Pancreas (tissue), 10 donors: ENCODE data around the gene MAN2A1. TPM values are rescaled to one million over a fixed set of nuclear protein-coding genes. Genes with fewer than 3 reads are reported as not detected.
"Not testable (repeated sequence)": the region's sequence is repeated elsewhere in the genome, so short reads cannot be mapped to it uniquely, and the experiment has no call there.

ENCODE experiments used
- ATAC-seq, 4 donors: fragments of 200-7000 bp; cut with Tn5 transposase; one replicate each; pipeline versions ENCODE4 v1.8.0 to v1.9.1; 2020; ENCODE audit warnings: mild to moderate bottlenecking in 4 of 4, moderate library complexity in 4 of 4
- DNase-seq, 6 donors: peaks; one replicate each; pipeline ENCODE4 v3.0.0-alpha.2; 2020
- FAIRE-seq: peaks from 2 replicates; lab custom pipeline; 2012; peaks lifted over from hg19 to GRCh38; lab: Jason Lieb, UNC
- H3K27ac ChIP-seq, 4 donors: fragments of 200-600 bp; sonication (generic); 1 replicate in 3 of 4; 2 replicates in 1 of 4; pipeline versions ENCODE4 v1.5.0 to v1.8.0; 2020
- H3K27me3 ChIP-seq, 4 donors: fragments of 200-600 bp; one replicate each; pipeline ENCODE4 v1.8.0; 2021
- H3K36me3 ChIP-seq, 3 donors: fragments of 200-600 bp; sonication (generic) in 1 of 3; one replicate each; pipeline versions ENCODE4 v1.5.0 to v1.8.0; 2020 to 2021
- H3K4me1 ChIP-seq, 3 donors: fragments of 200-600 bp; one replicate each; pipeline ENCODE4 v1.8.0; 2021
- H3K4me3 ChIP-seq, 4 donors: fragments of 200-600 bp; sonication (generic) in 2 of 4; one replicate each; pipeline versions ENCODE4 v1.5.0 to v1.8.0; 2020 to 2021
- H3K9me3 ChIP-seq, 4 donors: fragments of 200-600 bp; one replicate each; pipeline ENCODE4 v1.8.0; 2021
- WGBS, 2 donors: extraction: QIAGEN DNeasy Blood & Tissue Kit; methylation state at CpG; one replicate each; pipeline ENCODE4 v1.1.7; 2013; 5-methylcytosine and 5-hydroxymethylcytosine counted together
- intact Hi-C, 3 donors: fragments of 100-400 bp; cut with DNase I; formaldehyde crosslinking; loops; one replicate each; pipeline versions ENCODE4 v1.11.1 to v1.14.2; 2022
- polyA plus RNA-seq, 2 donors: library from polyadenylated mRNA; stranded (reverse); fragments of 200-250 nt; gene quantifications; one replicate each; pipeline ENCODE4 v1.2.3, GENCODE V29; 2013
- total RNA-seq, 6 donors: library from RNA; stranded (reverse); fragmentation: NEBNext Ultra II Directional in 4 of 6; extraction: Animal tissue kit (Norgen Biotek cat#: 25700) in 4 of 6; gene quantifications; one replicate each; pipeline versions ENCODE4 v1.2.1 to v1.2.4, GENCODE V29; 2021 to 2023
- TF ChIP-seq, protein P1 (sequence below), 4 donors: fragments of 200-600 bp; sonication (generic) in 3 of 4; IDR thresholded peaks; one replicate each; pipeline versions ENCODE4 v1.5.0 to v1.8.0; 2021; ENCODE audit warnings: antibody characterized with exemption in 4 of 4
- donor health status: healthy with polysubstance abuse.
- donor health status: DM: no; HTN: no; CAD: no; lungs with moderate emphysema.
- donor health status: DM: no; HTN: no; CAD: no.
- donor health status: control.
- donor health status: control.
- donor health status: Bipolar disorder and iron deficiency.
- donor health status: DM: yes; HTN: yes; CAD: no.
- donor health status: DM: no; HTN: no; CAD: no.
- donor health status: DM: no; HTN: no; CAD: no.
- donor health status: DM: yes; HTN: yes; CAD: no.

Gene MAN2A1
- total and polyA plus RNA-seq, 8 donors = 8.5 to 49.4 (median 36.6) TPM

DNA sequence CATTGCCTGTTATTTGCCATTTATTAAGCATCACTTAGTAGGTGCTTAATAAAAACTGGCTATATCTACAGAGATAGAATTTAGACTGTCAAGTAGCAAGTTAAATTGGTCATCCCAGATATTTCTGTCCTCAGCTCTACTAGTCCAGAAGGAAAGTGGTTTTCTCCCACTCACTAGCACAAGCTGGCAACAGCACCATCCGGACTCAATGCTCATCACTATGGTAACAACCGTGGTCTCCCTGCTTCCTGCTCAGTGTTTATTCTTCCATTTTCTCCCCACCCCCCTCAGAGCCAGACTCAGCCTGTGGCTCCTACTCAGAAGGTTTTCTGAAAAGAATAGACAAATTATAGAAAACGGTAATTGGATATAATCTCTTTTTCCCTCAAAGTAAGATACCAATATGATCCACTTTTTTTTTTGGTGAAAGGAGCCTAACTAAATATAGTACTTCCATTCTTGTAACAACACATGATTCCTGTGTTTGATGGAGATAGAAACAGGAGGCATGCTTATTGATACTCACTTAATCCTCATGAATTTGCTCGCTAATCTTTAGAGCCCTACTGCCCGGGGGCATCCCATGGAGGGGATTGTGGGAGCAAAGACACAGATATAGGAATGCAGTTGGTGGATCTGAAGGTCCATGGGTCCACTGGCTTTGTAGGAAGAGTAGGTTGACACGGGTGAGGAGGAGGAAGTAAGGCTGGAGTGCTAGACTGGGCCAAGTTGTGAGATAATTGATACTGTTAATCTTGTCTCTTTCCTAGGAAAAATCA lies 191.4 kb downstream of the MAN2A1 start:
- TF ChIP-seq, protein P1, sequence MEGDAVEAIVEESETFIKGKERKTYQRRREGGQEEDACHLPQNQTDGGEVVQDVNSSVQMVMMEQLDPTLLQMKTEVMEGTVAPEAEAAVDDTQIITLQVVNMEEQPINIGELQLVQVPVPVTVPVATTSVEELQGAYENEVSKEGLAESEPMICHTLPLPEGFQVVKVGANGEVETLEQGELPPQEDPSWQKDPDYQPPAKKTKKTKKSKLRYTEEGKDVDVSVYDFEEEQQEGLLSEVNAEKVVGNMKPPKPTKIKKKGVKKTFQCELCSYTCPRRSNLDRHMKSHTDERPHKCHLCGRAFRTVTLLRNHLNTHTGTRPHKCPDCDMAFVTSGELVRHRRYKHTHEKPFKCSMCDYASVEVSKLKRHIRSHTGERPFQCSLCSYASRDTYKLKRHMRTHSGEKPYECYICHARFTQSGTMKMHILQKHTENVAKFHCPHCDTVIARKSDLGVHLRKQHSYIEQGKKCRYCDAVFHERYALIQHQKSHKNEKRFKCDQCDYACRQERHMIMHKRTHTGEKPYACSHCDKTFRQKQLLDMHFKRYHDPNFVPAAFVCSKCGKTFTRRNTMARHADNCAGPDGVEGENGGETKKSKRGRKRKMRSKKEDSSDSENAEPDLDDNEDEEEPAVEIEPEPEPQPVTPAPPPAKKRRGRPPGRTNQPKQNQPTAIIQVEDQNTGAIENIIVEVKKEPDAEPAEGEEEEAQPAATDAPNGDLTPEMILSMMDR (IDR thresholded peaks at IDR 0.05) = no peak
- peak in 2 of 4 donors; percentile 78 to 87 for ATAC-seq
- Histone ChIP-seq H3K27ac (no peak overlapping the region), H3K27me3 (no peaks in the 10 kb centered on the region), H3K4me3 (no peak overlapping the region), H3K9me3 (no peaks in the 10 kb centered on the region), H3K4me1 (no peaks in the 10 kb centered on the region), H3K36me3 (no peaks in the 10 kb centered on the region)
- intact Hi-C loops = loop anchor here in 1 of 3 donors (10.0 kb wide), 1 partner anchor 904 kb away; no protein-coding TSS in a partner anchor
- DNase-seq = no peak
- no peak for FAIRE-seq
- 67 to 71% methylated on average over 6 of the region's 6 CpGs for WGBS, 2 donors

DNA sequence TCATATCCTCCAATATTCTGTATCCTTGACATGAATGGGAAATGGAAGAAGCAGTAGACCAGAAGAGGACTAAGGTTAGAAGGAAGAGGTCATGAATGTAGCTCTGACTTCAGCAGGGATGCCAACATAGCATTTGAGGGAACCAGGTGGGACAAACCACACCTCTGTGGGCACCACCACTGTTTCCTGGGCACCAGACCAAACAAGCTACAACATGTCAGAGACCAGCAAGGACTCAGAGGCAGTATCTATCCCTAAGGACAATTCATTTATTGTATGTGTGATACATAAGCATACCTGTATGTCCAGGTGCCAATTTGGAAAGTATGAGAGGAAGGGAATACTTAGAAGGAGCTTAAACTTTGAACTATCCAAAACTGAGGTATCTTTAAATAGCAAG lies 192.8 kb downstream of the MAN2A1 start:
- no peak for FAIRE-seq
- no peaks in the 10 kb centered on the region for H3K4me1 ChIP-seq
- no peak for ATAC-seq

DNA sequence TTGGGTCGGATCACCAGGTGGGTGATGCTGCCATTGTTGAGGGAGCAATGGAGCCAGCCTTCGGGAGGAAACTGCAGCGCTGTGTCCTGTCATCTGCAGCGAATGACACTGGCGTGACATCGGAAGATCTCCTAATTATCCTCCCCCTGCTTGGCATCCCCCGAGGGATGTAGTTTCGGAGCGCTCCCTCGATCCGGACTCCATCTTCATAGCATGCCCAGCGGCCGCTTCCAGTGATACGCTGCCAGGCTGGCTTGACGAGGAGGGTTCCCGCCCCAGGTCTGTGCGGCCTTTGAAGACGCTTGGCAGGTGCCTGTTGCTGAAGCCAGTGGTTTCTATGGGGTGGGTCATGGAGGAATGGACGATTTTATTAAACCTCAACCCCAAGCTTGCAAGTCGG lies 194.9 kb downstream of the MAN2A1 start:
- Histone ChIP-seq H3K27me3 (no peaks in the 10 kb centered on the region), H3K4me3 (no peak overlapping the region), H3K27ac (no peak overlapping the region), H3K9me3 (no peaks in the 10 kb centered on the region), H3K4me1 (no peaks in the 10 kb centered on the region), H3K36me3 (no peaks in the 10 kb centered on the region)
- 93 to 95% methylated on average over 20 of the region's 20 CpGs for WGBS, 2 donors
- ATAC-seq (no peak), FAIRE-seq (no peak), DNase-seq (peak in 1 of 6 donors; percentile 43)
- TF ChIP-seq, protein P1 (IDR thresholded peaks at IDR 0.05) = no peak
- intact Hi-C loops = loop anchor here in 1 of 3 donors (10.0 kb wide), 1 partner anchor 900 kb away; no protein-coding TSS in a partner anchor

More for the DNA sequence above, 192.8 kb downstream of the MAN2A1 start:
- Histone ChIP-seq H3K36me3 (no peaks in the 10 kb centered on the region), H3K4me3 (no peak overlapping the region), H3K27ac (no peak overlapping the region), H3K9me3 (no peaks in the 10 kb centered on the region), H3K27me3 (no peaks in the 10 kb centered on the region)
- intact Hi-C loops = loop anchor here in 1 of 3 donors (10.0 kb wide), 1 partner anchor 902 kb away; no protein-coding TSS in a partner anchor
- DNase-seq = no peak
- TF ChIP-seq, protein P1 (IDR thresholded peaks at IDR 0.05) = no peak

DNA sequence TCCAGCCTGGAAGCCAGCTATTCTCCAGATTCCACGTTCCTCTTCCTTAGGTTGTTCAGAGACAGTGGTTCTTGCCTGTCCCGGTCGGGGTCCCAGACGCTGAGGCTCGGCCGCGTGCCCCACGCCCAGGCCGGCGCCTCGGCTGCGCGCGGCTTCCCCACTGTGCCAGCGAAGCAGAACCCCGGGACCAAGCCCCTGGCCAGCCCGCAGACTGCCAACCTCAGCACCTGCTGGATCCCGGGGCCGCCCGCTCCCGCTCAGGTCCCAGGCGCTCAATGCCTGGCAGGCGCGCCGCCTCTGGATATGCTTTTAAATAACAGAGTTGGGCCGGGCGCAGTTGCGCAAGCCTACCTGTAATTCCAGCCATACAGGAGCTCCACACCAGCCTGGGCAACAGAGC lies 195.5 kb downstream of the MAN2A1 start:
- H3K27me3 ChIP-seq = no peaks in the 10 kb centered on the region
- ATAC-seq = no peak
- TF ChIP-seq, protein P1 (IDR thresholded peaks at IDR 0.05) = no peak
- intact Hi-C loops = loop anchor here in 1 of 3 donors (10.0 kb wide), 1 partner anchor 900 kb away; no protein-coding TSS in a partner anchor
- no peaks in the 10 kb centered on the region for H3K36me3 ChIP-seq
- no peaks in the 10 kb centered on the region for H3K9me3 ChIP-seq
- WGBS, 2 donors = 91 to 92% methylated on average over 28 of the region's 28 CpGs
- no peak overlapping the region for H3K4me3 ChIP-seq
- FAIRE-seq = no peak
- peak in 1 of 6 donors; percentile 49 for DNase-seq
- no peaks in the 10 kb centered on the region for H3K4me1 ChIP-seq
- no peak overlapping the region for H3K27ac ChIP-seq

DNA sequence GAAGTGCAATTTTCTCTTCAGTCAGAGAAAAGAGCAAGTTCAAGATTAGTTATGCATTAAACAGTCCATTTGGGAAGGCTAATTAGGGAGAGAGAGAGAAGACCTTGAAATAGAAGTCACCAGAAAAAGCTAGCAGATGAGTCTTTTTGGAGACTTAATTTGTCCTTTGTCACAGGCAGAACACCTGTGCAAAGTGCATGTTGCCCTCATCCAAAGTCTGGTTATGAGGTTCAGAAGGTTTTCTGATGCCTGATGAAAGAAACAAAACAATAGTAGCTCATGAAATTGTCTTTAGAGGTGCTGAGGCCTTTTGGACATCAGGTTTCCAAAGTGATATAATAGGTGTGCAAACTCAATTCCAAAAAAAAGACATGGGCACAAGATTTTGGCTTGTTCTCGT lies 199.3 kb downstream of the MAN2A1 start:
- H3K4me1 ChIP-seq = no peaks in the 10 kb centered on the region
- H3K27me3 ChIP-seq = no peaks in the 10 kb centered on the region
- ATAC-seq (no peak), DNase-seq (no peak), FAIRE-seq (no peak)
- intact Hi-C loops = loop anchor here in 1 of 3 donors (10.0 kb wide), 1 partner anchor 896 kb away; no protein-coding TSS in a partner anchor
- H3K36me3 ChIP-seq = no peaks in the 10 kb centered on the region
- no peak overlapping the region for H3K27ac ChIP-seq
- H3K4me3 ChIP-seq = no peak overlapping the region
- peaks cover 0 to 2% (median 0%) of the 10 kb centered on the region in 4 donors for H3K9me3 ChIP-seq
- WGBS, 2 donors = 79 to 87% methylated on average over 1 of the region's 1 CpG
- TF ChIP-seq, protein P1 (IDR thresholded peaks at IDR 0.05) = no peak

DNA sequence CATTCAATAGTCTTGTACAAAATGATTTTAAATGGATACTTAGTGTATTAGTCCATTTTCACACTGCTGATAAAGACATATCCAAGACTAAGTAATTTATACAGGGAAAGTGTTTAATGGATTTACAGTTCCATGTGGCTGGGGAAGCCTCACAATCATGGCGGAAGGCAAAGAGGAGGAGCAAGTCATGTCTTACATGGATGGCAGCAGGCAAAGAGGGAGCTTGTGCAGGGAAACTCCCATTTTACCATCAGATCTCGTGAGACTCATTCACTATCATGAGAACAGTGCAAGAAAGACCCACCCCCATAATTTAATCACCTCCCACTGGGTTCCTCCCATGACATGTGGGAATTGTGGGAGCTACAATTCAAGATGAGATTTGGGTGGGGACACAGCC lies 203.5 kb downstream of the MAN2A1 start:
- 80 to 93% methylated on average over 2 of the region's 2 CpGs for WGBS, 2 donors
- H3K27ac ChIP-seq, FAIRE-seq, H3K36me3 ChIP-seq, H3K4me1 ChIP-seq, H3K9me3 ChIP-seq, DNase-seq, intact Hi-C loops, ATAC-seq, H3K27me3 ChIP-seq, H3K4me3 ChIP-seq: not testable (repeated sequence)
